AG09309 (cell line): ENCODE results near the gene LRP2.
A peak's percentile ranks its signal among the peaks of the same experiment; 100 is the strongest.

Experiments
- DNase-seq: peaks from one replicate; pipeline ENCODE4 v3.0.0-alpha.2; 2010; ENCODE audit warnings: low read depth
- H3K4me3 ChIP-seq: 2 replicates; pipeline ENCODE4 v1.5.1; 2011; ENCODE audit warnings: mild to moderate bottlenecking, low read depth, low read length, moderate library complexity; ENCODE audit not compliant: control insufficient read depth
- TF ChIP-seq, protein P1 (sequence below): IDR thresholded peaks from 2 replicates; pipeline ENCODE4 v1.5.1; 2011; ENCODE audit warnings: mild to moderate bottlenecking, low read depth, low read length, inconsistent platforms; ENCODE audit not compliant: insufficient read depth, control insufficient read depth; ENCODE audit errors: missing control alignments

LRP2 gene

DNA sequence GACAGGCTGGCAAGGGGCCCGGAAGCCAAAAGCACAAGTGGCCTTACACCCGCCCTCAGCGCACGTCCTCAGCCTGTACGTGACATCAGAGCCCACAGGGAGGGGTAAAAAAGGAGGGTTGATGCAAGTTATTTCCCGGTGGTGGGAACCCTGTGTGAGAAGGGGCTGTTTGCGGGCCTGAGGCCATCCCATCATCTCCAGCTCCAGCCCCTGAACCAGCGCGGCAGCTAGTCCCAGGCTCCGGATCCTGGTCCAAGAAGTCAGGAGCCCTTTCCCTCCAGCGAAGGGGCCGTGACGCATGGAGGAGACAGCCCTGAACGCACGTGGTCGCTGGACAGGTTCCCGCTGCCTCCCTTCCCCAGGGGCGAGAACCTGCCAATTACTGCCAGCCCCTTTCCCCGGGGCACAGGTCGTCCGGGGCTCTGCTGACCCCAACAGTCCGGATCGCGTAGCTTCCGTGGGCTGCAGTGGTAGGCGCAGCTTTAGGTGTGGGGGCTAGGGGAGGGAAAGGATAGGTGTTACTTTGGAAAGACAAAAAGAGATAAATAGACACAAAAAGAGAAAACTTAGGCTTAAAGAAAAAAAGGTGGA, 1.3 kb upstream of the LRP2 start:
- DNase-seq = no peak
- TF ChIP-seq, protein P1, sequence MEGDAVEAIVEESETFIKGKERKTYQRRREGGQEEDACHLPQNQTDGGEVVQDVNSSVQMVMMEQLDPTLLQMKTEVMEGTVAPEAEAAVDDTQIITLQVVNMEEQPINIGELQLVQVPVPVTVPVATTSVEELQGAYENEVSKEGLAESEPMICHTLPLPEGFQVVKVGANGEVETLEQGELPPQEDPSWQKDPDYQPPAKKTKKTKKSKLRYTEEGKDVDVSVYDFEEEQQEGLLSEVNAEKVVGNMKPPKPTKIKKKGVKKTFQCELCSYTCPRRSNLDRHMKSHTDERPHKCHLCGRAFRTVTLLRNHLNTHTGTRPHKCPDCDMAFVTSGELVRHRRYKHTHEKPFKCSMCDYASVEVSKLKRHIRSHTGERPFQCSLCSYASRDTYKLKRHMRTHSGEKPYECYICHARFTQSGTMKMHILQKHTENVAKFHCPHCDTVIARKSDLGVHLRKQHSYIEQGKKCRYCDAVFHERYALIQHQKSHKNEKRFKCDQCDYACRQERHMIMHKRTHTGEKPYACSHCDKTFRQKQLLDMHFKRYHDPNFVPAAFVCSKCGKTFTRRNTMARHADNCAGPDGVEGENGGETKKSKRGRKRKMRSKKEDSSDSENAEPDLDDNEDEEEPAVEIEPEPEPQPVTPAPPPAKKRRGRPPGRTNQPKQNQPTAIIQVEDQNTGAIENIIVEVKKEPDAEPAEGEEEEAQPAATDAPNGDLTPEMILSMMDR = no peak
- H3K4me3 ChIP-seq = peak overlapping the region; percentile 14; the same call in 1 of the 2 replicates

DNA sequence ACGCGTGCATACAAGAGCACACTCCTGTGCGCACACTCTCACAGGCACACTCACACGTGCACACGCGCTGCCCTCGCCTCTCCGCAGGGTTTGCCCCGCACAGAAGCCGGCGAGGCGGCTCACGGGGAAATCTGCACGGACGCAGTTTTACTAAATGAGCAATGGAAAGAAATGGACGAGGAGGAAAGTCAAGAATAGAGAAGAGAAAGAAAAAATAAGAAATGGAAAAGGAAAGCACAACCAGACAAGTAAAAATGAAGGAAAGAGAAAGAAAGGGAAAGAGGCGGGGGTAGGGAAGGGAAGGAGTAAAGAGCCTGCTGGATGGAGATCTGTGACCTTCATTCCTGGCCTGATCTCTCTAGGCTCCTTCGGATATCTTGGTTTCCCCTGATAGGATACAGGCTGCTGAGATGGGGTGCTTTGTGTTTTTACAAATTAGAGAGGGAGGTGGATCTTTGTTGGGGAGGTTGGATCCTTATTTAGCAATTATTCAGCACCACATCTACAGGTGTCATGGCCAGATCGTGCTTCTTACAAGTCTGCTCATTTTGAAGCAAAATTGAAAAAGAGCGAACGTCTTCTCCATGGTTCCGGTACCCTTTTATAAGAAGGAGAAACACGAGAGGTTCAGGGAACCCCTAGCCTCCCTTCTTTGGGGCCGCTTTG, 693 bp upstream of the LRP2 start:
- DNase-seq = no peak
- peak overlapping the region; percentile 14 for H3K4me3 ChIP-seq

DNA sequence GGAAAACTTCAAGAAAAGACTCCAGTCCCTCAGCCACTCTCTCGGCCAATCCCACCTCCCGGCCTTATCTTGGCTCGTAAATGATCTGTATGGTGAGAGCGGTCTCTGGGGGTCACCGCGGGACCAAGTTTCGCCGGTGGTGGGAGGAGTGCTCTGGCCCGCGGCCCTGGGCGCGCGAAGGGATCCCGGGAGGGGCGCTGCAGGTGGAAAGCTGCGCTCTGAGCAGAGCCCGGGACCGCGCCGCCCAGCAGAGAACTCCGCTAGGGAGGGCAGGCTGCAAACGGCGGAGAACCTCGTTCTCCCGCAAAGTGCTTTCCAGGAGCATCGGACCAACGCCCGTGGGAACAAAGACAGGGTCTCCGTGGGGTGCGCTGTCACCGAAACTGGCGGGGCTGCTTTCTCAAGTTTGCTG, 622 bp downstream of the LRP2 start:
- TF ChIP-seq, protein P1 = no peak
- no peak for DNase-seq
- peak overlapping the region; percentile 11 for H3K4me3 ChIP-seq

More for the DNA sequence above, 693 bp upstream of the LRP2 start:
- TF ChIP-seq, protein P1 = no peak

DNA sequence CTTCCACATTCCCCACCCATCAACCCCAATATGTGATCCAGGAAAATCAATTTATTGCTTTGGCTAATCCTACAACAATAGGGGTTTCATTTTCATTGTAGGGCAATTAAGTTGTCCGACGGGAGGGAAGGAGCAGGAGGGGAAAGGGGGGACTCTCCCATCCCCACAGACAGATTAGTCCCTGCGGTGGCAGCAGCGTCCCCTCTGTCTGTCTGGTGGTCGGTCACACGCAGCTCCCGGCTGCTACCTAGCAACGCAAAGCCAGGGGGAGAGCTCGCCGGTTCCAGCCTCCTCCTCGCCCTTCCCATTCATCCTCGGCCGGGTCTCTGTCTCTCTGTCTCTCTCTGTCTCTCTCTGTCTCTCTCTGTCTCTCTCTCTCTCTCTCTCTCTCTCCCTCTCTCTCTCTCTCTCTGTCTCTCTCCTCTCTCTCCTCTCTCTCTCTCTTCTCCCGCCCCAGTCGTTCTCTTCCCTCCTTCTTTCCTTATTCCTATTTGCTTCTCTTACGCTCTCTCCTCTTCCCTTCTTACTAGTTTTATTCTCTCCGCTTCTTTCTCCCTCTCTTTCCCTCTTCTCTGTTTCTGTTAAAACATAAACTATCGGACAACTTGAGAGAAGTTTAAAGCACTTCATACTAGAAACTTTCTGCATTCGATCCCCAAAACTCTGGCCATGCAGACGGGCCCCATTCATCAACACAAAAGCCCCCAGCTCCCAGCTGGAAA, 1.2 kb downstream of the LRP2 start:
- H3K4me3 ChIP-seq = peak overlapping the region; percentile 11; the same call in 1 of the 2 replicates
- no peak for DNase-seq
- TF ChIP-seq, protein P1 = no peak

DNA sequence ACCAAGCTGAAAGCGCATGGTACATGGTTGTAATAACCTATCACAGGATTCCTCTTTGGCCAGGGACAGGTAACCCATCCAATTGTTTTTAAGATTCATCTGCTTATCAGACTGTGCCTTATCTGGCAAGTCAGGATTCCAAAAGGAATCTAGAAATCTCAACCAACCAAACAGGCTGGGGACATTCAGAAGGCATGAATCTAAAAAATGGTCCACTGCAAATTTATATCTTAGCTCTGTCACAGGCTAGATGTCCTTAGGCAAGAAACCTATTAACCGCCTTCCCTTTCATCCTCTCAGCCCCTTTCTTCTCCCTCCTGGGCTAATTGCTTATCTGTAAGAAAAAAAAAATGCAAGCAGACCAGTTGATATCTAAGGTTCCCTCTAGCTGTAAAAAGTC, 4.3 kb downstream of the LRP2 start:
- no peak overlapping the region for H3K4me3 ChIP-seq
- no peak for DNase-seq
- TF ChIP-seq, protein P1 = no peak

DNA sequence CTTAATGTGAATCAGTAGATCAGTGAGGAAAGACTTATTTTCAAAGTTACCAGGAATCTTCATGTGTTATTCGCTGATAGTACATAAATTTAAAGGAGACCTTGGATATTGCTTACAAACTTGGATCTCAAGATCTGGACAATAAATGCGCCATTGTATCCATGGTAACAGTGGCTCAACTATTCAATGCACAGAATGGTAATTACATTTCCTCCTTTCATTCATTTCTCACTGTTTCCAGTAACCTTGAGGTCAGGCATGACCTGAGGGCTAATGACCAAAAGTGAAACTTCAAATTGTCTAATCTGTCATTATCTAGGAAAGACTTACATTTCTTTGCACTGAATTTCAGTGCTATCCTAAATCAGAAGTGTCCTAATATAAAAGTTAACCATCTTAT, 8.1 kb downstream of the LRP2 start:
- DNase-seq = no peak
- TF ChIP-seq, protein P1 = no peak
- no peak overlapping the region for H3K4me3 ChIP-seq
